Stomach (tissue), 9 donors: Measurements from ENCODE around the gene PODXL2. TPM values are rescaled to one million over a fixed set of nuclear protein-coding genes. Genes with fewer than 3 reads are reported as not detected.
A peak's percentile ranks its signal among the peaks of the same experiment; 100 is the strongest.

Experiments
- DNase-seq, 2 donors: peaks; one replicate each; pipeline versions ENCODE4 v3.0.0 to v3.0.0-alpha.2; 2013 to 2019
- H3K27ac ChIP-seq, 5 donors: fragments of 200-600 bp in 4 of 5; sonication (generic) in 4 of 5; one replicate each; pipeline ENCODE4 v1.5.1; 2013 to 2019; ENCODE audit warnings: mild to moderate bottlenecking in 1 of 5, moderate library complexity in 1 of 5
- H3K27me3 ChIP-seq, 3 donors: fragments of 200-600 bp; sonication (generic); one replicate each; pipeline ENCODE4 v1.5.1; 2017 to 2019; ENCODE audit warnings: mixed run types in 1 of 3
- H3K36me3 ChIP-seq, 4 donors: fragments of 200-600 bp; sonication (generic); 1 replicate in 3 of 4; 2 replicates in 1 of 4; pipeline ENCODE4 v1.5.1; 2016 to 2019
- H3K4me1 ChIP-seq, 4 donors: fragments of 200-600 bp; sonication (generic); one replicate each; pipeline ENCODE4 v1.5.1; 2016 to 2019
- H3K4me3 ChIP-seq, 4 donors: fragments of 200-600 bp; sonication (generic) in 3 of 4; one replicate each; pipeline ENCODE4 v1.5.1; 2016 to 2019; ENCODE audit warnings: mild to moderate bottlenecking in 1 of 4
- H3K9me3 ChIP-seq, 4 donors: fragments of 200-600 bp; sonication (generic); one replicate each; pipeline ENCODE4 v1.5.1; 2016 to 2019
- EP300 ChIP-seq: sonication (generic); formaldehyde crosslinking; IDR thresholded peaks from one replicate; pipeline ENCODE4 v1.6.1; 2017; ENCODE audit warnings: antibody characterized with exemption
- POLR2A ChIP-seq, 4 donors: fragments of 450-650 bp; IDR thresholded peaks; one replicate each; pipeline ENCODE4 v1.6.1; 2016; ENCODE audit warnings: antibody characterized with exemption in 4 of 4, control low read depth in 2 of 4, mild to moderate bottlenecking in 1 of 4, moderate library complexity in 1 of 4
- POLR2AphosphoS5 ChIP-seq, 3 donors: sonication (generic); formaldehyde crosslinking; IDR thresholded peaks; one replicate each; pipeline ENCODE4 v1.6.1; 2016; ENCODE audit warnings: antibody characterized with exemption in 3 of 3
- WGBS, 5 donors: extraction: QIAGEN DNeasy Blood & Tissue Kit in 3 of 5; methylation state at CpG; one replicate each; pipeline versions ENCODE4 v1.1.5 to v1.1.7; 2013 to 2018; 5-methylcytosine and 5-hydroxymethylcytosine counted together
- intact Hi-C: fragments of 100-400 bp; cut with DNase I; formaldehyde crosslinking; loops from one replicate; pipeline ENCODE4 v1.15.1; 2023; ENCODE audit warnings: low total_unique reads
- polyA plus RNA-seq, 3 donors: library from polyadenylated mRNA; stranded (reverse); fragments of 200-250 nt; gene quantifications; one replicate each; pipeline ENCODE4 v1.2.3, GENCODE V29; 2013
- total RNA-seq, 5 donors: library from RNA; depleted of rRNA; stranded (reverse); fragments of >200 nt; gene quantifications; one replicate each; pipeline versions ENCODE4 v1.1.0 to v1.2.3, GENCODE V29; 2014 to 2016
- TF ChIP-seq, protein P1 (sequence below), 7 experiments: fragments of 450-650 bp in 4 of 7; fragments of 200-600 bp in 3 of 7; sonication (generic) in 3 of 7; IDR thresholded peaks; one replicate each; pipeline ENCODE4 v1.5.1; 2016 to 2019; ENCODE audit warnings: antibody characterized with exemption in 7 of 7, control low read depth in 2 of 7, mild to moderate bottlenecking in 1 of 7
- donor health status: healthy with polysubstance abuse.
- donor health status: Bipolar disorder and iron deficiency.
- donor health status: healthy.

PODXL2 gene
- total and polyA plus RNA-seq, 8 donors: 5.3 to 50.9 (median 12.1) TPM

DNA sequence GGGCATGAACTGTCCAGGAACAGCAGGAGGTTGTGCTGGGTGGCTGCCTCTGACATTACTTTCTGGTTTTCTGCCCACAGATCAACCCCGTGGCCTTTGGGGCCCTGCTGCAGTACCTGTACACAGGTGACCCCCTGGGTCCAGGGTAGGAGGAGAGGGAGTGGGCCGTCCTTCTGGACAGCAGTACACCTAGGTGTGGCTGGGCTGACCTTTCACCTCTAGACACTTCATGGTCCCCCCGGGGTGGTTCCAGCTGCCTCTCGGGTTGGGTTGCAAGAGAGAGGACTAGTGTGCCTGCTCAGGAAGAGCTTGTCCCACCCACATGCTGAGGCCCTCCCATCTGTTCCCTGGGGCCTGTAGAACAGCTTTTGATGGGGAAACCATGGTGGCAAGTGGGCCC is 47.5 kb downstream of the PODXL2 start:
- intact Hi-C loops: no loop called here
- TF ChIP-seq POLR2AphosphoS5 (IDR thresholded peaks at IDR 0.05): no peak
- no peak for TF ChIP-seq POLR2A (IDR thresholded peaks at IDR 0.05)
- no peak for TF ChIP-seq EP300
- TF ChIP-seq, protein P1, sequence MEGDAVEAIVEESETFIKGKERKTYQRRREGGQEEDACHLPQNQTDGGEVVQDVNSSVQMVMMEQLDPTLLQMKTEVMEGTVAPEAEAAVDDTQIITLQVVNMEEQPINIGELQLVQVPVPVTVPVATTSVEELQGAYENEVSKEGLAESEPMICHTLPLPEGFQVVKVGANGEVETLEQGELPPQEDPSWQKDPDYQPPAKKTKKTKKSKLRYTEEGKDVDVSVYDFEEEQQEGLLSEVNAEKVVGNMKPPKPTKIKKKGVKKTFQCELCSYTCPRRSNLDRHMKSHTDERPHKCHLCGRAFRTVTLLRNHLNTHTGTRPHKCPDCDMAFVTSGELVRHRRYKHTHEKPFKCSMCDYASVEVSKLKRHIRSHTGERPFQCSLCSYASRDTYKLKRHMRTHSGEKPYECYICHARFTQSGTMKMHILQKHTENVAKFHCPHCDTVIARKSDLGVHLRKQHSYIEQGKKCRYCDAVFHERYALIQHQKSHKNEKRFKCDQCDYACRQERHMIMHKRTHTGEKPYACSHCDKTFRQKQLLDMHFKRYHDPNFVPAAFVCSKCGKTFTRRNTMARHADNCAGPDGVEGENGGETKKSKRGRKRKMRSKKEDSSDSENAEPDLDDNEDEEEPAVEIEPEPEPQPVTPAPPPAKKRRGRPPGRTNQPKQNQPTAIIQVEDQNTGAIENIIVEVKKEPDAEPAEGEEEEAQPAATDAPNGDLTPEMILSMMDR (IDR thresholded peaks at IDR 0.05): no peak
- no peak overlapping the region for H3K4me3 ChIP-seq
- WGBS, 5 donors: 68 to 82% (median 76%) methylated on average over 4 of the region's 4 CpGs
- peak in 1 of 2 donors; percentile 23 for DNase-seq
- H3K36me3 ChIP-seq: peaks cover 14 to 54% (median 49%) of the 10 kb centered on the region in 4 donors
- H3K27me3 ChIP-seq: no peaks in the 10 kb centered on the region
- no peak overlapping the region for H3K27ac ChIP-seq
- H3K4me1 ChIP-seq: peaks cover 26 to 35% (median 30%) of the 10 kb centered on the region in 4 donors
- no peaks in the 10 kb centered on the region for H3K9me3 ChIP-seq

DNA sequence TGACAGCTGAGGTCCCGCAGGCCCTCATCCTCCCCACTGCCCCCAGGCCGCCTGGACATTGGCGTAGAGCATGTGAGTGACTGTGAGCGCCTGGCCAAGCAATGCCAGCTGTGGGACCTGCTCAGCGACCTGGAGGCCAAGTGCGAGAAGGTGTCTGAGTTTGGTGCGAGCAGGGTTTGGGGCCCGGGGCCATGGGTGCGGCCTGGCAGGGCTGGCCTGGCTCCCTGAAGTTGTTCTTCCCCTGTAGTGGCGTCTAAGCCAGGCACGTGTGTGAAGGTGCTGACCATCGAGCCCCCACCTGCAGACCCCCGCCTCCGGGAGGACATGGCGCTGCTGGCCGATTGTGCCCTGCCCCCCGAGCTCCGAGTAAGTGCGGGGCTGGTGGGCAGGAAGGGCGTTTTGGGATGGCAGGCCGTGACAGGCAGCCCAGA is 48.0 kb downstream of the PODXL2 start:
- H3K4me1 ChIP-seq: peaks cover 21 to 30% (median 25%) of the 10 kb centered on the region in 4 donors
- peak in 1 of 2 donors; percentile 20 for DNase-seq
- intact Hi-C loops: no loop called here
- no peaks in the 10 kb centered on the region for H3K27me3 ChIP-seq
- H3K4me3 ChIP-seq: no peak overlapping the region
- no peak for TF ChIP-seq POLR2A (IDR thresholded peaks at IDR 0.05)
- no peak for TF ChIP-seq POLR2AphosphoS5 (IDR thresholded peaks at IDR 0.05)
- TF ChIP-seq EP300: no peak
- TF ChIP-seq, protein P1 (IDR thresholded peaks at IDR 0.05): no peak
- H3K27ac ChIP-seq: peak overlapping the region in 1 of 5 donors; percentile 23
- WGBS, 5 donors: 90 to 96% (median 92%) methylated on average over 19 to 21 of the region's 21 CpGs
- H3K9me3 ChIP-seq: no peaks in the 10 kb centered on the region
- peaks cover 14 to 54% (median 49%) of the 10 kb centered on the region in 4 donors for H3K36me3 ChIP-seq

DNA sequence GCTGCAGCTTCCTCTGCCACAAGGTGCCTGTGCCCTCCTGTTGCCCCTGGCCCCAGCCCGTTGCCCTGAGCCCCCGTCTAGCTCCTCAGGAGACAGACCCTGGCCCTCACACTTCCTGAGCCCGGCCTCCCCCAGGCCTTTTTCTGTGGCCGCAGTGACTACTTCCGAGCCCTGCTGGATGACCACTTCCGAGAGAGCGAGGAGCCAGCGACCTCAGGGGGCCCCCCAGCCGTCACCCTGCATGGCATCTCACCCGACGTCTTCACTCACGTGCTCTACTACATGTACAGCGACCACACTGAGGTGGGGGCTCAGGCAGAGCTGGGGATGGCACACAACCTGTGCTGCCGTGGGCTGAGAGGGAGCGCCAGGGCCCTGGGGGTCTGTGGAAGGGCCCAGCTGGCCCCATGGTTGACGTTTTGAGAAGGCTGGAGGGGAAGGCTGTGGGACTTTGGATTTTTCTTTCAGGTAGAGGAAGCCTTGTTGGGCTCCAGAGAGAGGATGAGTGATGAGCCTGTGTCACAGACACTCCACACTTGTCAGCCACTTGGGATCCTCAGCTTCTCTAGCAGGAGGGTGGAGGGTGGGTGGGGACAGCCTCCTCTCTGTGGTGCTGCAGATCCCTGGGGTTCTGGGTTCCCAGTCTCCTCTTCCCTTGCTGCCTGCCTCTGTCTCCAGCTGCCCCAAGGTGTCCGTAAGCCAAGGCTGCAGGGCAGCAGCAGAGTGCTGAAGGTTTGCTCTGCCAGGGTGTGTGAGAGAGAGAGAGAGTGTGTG is 48.7 kb downstream of the PODXL2 start:
- intact Hi-C loops: no loop called here
- WGBS, 5 donors: 87 to 93% (median 92%) methylated on average over 17 of the region's 17 CpGs
- H3K4me1 ChIP-seq: peaks cover 18 to 27% (median 20%) of the 10 kb centered on the region in 4 donors
- no peak overlapping the region for H3K4me3 ChIP-seq
- H3K36me3 ChIP-seq: peaks cover 14 to 54% (median 49%) of the 10 kb centered on the region in 4 donors
- H3K27me3 ChIP-seq: no peaks in the 10 kb centered on the region
- DNase-seq: peak in 1 of 2 donors; percentile 15
- H3K9me3 ChIP-seq: no peaks in the 10 kb centered on the region
- TF ChIP-seq EP300 (no peak), POLR2AphosphoS5 (IDR thresholded peaks at IDR 0.05) (no peak), POLR2A (IDR thresholded peaks at IDR 0.05) (no peak)
- TF ChIP-seq, protein P1 (IDR thresholded peaks at IDR 0.05): no peak
- peak overlapping the region in 2 of 5 donors; percentile 23 to 46 for H3K27ac ChIP-seq

DNA sequence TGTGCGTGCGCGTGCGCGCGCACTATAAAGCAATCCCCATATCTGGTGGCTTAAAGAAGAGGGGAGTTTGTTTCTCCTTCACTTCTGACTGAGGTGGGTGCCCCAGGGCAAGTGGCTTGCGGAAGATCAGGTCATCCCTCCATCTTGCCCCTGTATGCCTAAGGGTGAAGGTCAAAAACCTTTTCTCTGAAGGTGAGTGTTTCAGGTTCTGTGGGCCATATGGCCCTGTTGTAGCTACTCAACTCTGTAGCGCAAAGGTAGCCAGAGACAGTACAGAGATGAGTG is 49.3 kb downstream of the PODXL2 start:
- 95 to 98% (median 96%) methylated on average over 7 to 8 of the region's 8 CpGs for WGBS, 5 donors
- no peak for DNase-seq
- no peak overlapping the region for H3K4me3 ChIP-seq

More for the DNA sequence above, 49.3 kb downstream of the PODXL2 start:
- TF ChIP-seq, protein P1 (IDR thresholded peaks at IDR 0.05): no peak
- no peak for TF ChIP-seq POLR2AphosphoS5 (IDR thresholded peaks at IDR 0.05)
- TF ChIP-seq EP300: no peak
- TF ChIP-seq POLR2A (IDR thresholded peaks at IDR 0.05): no peak
- intact Hi-C loops: no loop called here
- H3K36me3 ChIP-seq: peaks cover 14 to 54% (median 49%) of the 10 kb centered on the region in 4 donors
- peak overlapping the region in 2 of 5 donors; percentile 23 to 46 for H3K27ac ChIP-seq
- H3K4me1 ChIP-seq: peaks cover 18 to 29% (median 19%) of the 10 kb centered on the region in 4 donors
- H3K9me3 ChIP-seq: no peaks in the 10 kb centered on the region
- H3K27me3 ChIP-seq: no peaks in the 10 kb centered on the region
